ENCODE measurements around the gene RAP1A.

Gene RAP1A

GRCh38 chr1:111738133-111738435 lies 118.5 kb downstream of the RAP1A start:
- Histone ChIP-seq H2AFZ (ENCODE audit: low read length) (peak overlapping the region; percentile 40; the same call in 1 of the 2 replicates), H3K27ac (ENCODE audit: low read length) (peak overlapping the region; percentile 75; the same call in 1 of the 2 replicates), H3K79me2 (ENCODE audit: low read length) (peaks cover 3% of the 10 kb centered on the region; the same call in 1 of the 2 replicates), H3K9ac (ENCODE audit: low read length) (peak overlapping the region; percentile 65; the same call in 1 of the 2 replicates), H3K4me3 (ENCODE audit: low read length) (peak overlapping the region; percentile 66), H4K20me1 (ENCODE audit: insufficient read depth, low read length) (no peaks in the 10 kb centered on the region), H3K9me2 (replicated peaks; ENCODE audit: insufficient read depth, low read length) (no peaks in the 10 kb centered on the region), H3K9me3 (replicated peaks; ENCODE audit: insufficient read depth, low read length) (no peaks in the 10 kb centered on the region), H3K36me3 (replicated peaks; ENCODE audit: insufficient read depth, low read length) (no peaks in the 10 kb centered on the region), H3K27me3 (replicated peaks; ENCODE audit: insufficient read depth, low read length) (no peaks in the 10 kb centered on the region), H3K4me2 (ENCODE audit: low read depth, low read length) (peak overlapping the region; percentile 91), H3K4me1 (ENCODE audit: low read length) (peaks cover 8% of the 10 kb centered on the region), H3F3A (ENCODE audit: insufficient read depth, low read length) (peaks cover 10% of the 10 kb centered on the region; the same call in 1 of the 2 replicates)
- no peak for DNase-seq
- TF ChIP-seq EZH2phosphoT487 (IDR thresholded peaks at IDR 0.05; ENCODE audit: low read length) = no peak
- TF ChIP-seq CTCF (IDR thresholded peaks at IDR 0.05; ENCODE audit: low read length) = no peak

GRCh38 chr1:111738436-111739193 lies 119.0 kb downstream of the RAP1A start:
- Histone ChIP-seq H3K27ac (ENCODE audit: low read length) (peak overlapping the region; percentile 75), H3K4me1 (ENCODE audit: low read length) (peaks cover 8% of the 10 kb centered on the region), H3K9me3 (replicated peaks; ENCODE audit: insufficient read depth, low read length) (no peaks in the 10 kb centered on the region), H3K79me2 (ENCODE audit: low read length) (peaks cover 3% of the 10 kb centered on the region; the same call in 1 of the 2 replicates), H3K4me3 (ENCODE audit: low read length) (peak overlapping the region; percentile 66), H3K9ac (ENCODE audit: low read length) (peak overlapping the region; percentile 65; the same call in 1 of the 2 replicates), H3K36me3 (replicated peaks; ENCODE audit: insufficient read depth, low read length) (no peaks in the 10 kb centered on the region), H3F3A (ENCODE audit: insufficient read depth, low read length) (peaks cover 10% of the 10 kb centered on the region; the same call in 1 of the 2 replicates), H3K27me3 (replicated peaks; ENCODE audit: insufficient read depth, low read length) (no peaks in the 10 kb centered on the region), H4K20me1 (ENCODE audit: insufficient read depth, low read length) (no peaks in the 10 kb centered on the region), H3K9me2 (replicated peaks; ENCODE audit: insufficient read depth, low read length) (no peaks in the 10 kb centered on the region), H3K4me2 (ENCODE audit: low read depth, low read length) (peak overlapping the region; percentile 91), H2AFZ (ENCODE audit: low read length) (peak overlapping the region; percentile 40)
- TF ChIP-seq EZH2 (optimal IDR thresholded peaks at IDR 0.05; ENCODE audit: low read depth, low read length) (no peak), CTCF (IDR thresholded peaks at IDR 0.05; ENCODE audit: low read length) (no peak), EZH2phosphoT487 (IDR thresholded peaks at IDR 0.05; ENCODE audit: low read length) (no peak)
- peak; percentile 54 for DNase-seq

- Histone ChIP-seq H3K36me3 (replicated peaks; ENCODE audit: insufficient read depth, low read length) (no peaks in the 10 kb centered on the region), H3K27ac (ENCODE audit: low read length) (peak within 1 kb of the TSS; percentile 75), H3K4me1 (ENCODE audit: low read length) (peaks cover 8% of the 10 kb centered on the region), H3K4me3 (ENCODE audit: low read length) (peak within 1 kb of the TSS; percentile 66), H2AFZ (ENCODE audit: low read length) (peak within 1 kb of the TSS; percentile 78), H3K27me3 (replicated peaks; ENCODE audit: insufficient read depth, low read length) (no peaks in the 10 kb centered on the region), H3K4me2 (ENCODE audit: low read depth, low read length) (peak within 1 kb of the TSS; percentile 91), H3K79me2 (ENCODE audit: low read length) (peaks cover 3% of the 10 kb centered on the region; the same call in 1 of the 2 replicates), H3K9ac (ENCODE audit: low read length) (peak within 1 kb of the TSS; percentile 65; the same call in 1 of the 2 replicates), H4K20me1 (ENCODE audit: insufficient read depth, low read length) (no peaks in the 10 kb centered on the region), H3K9me2 (replicated peaks; ENCODE audit: insufficient read depth, low read length) (no peaks in the 10 kb centered on the region), H3F3A (ENCODE audit: insufficient read depth, low read length) (peaks cover 10% of the 10 kb centered on the region; the same call in 1 of the 2 replicates), H3K9me3 (replicated peaks; ENCODE audit: insufficient read depth, low read length) (no peaks in the 10 kb centered on the region)
- TF ChIP-seq CTCF (IDR thresholded peaks at IDR 0.05; ENCODE audit: low read length) (no peak), EZH2phosphoT487 (IDR thresholded peaks at IDR 0.05; ENCODE audit: low read length) (no peak), EZH2 (optimal IDR thresholded peaks at IDR 0.05; ENCODE audit: low read depth, low read length) (no peak)
- peak; percentile 80 for DNase-seq
These were observed 119.8 kb downstream of the RAP1A start, which contains the start of gene INKA2 for GRCh38 chr1:111739194-111739924. Gene INKA2, minus strand, starts transcription at chr1:111739395. Its CDS starts 153 bp downstream, at chr1:111739242.
